ENCODE results near the gene SNX32. TPM values are rescaled to one million over a fixed set of nuclear protein-coding genes. Genes with fewer than 3 reads are reported as not detected.

SNX32 gene
- total and polyA plus RNA-seq, 5 experiments from 2014 or later: 0.39 to 2.2 (median 1.5) TPM

DNA sequence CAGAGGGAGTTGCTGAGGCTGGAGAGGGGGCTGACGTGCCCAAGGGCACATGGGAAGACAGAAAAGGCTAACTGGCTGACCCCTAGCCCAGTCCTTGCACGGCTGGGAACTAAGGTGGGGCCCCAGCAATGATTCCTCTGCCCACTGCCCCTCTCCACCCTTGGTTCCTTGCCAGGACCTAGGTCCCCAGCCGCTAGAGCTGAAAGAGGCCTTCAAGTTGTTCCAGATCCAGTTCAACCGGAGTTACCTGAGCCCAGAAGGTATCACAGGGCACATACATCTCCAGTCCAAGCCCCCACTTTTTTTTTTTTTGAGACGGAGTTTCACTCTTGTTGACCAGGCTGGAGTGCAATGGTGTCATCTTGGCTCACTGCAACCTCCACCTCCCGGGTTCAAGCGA lies 46.3 kb downstream of the SNX32 start:
- no peak for ATAC-seq
- Mint-ChIP-seq H3K4me3 (peak overlapping the region; percentile 80 to 89 (median 84)), H3K36me3 (peaks cover 0 to 20% (median 2%) of the 10 kb centered on the region in 3 donors), H3K4me1 (peaks cover 21 to 79% (median 61%) of the 10 kb centered on the region in 4 donors), H3K27me3 (no peaks in the 10 kb centered on the region), H3K9me3 (no peaks in the 10 kb centered on the region), H3K27ac (peak overlapping the region; percentile 87 to 95 (median 92))
- DNase-seq: no peak
- POLR2A ChIA-PET: interaction anchor here (0.6 to 16.8 kb wide), 6 partner anchors 10 to 168 kb away, joined by 4 to 405 read pairs (median 18); partner anchors contain the start of genes CCDC85B, CFL1, FIBP and KAT5

DNA sequence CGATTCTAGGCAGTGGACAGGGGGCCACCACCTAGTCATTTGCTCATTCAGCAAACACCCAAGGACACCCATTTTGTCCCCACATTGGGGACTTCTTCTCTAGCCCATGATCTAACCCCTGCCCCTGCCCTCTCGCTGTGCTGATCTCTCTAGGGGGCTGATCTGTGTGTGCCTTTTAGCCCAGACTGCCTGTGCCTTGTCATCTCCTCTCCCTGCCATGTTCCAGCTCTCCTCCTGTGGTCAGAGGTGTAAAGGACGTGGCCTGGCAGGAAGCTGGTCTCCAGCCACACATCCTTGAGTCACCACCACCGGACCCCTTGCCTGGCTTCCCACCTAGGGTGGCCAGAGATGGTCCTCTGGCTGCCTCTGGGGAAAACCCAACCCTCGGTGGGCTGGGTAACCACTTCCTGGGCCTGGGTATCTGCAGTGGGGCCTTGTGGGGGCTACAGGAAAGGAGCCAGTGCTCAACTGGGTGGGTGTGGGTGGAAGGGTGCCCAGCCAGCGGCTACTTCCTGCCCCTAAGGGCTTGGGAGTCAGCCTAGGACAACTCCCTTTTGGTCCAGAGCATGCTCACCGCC lies 47.2 kb downstream of the SNX32 start:
- Mint-ChIP-seq H3K9me3 (no peaks in the 10 kb centered on the region), H3K27me3 (no peaks in the 10 kb centered on the region), H3K27ac (peak overlapping the region; percentile 86 to 95 (median 92)), H3K4me3 (peak overlapping the region; percentile 80 to 89 (median 84)), H3K36me3 (peaks cover 0 to 27% (median 2%) of the 10 kb centered on the region in 3 donors), H3K4me1 (peaks cover 22 to 86% (median 65%) of the 10 kb centered on the region in 4 donors)
- POLR2A ChIA-PET: interaction anchor here (0.7 to 16.8 kb wide), 6 partner anchors 9 to 169 kb away, joined by 3 to 405 read pairs (median 18); partner anchors contain the start of genes CCDC85B, CFL1, FIBP and KAT5
- DNase-seq (no peak), ATAC-seq (no peak)

DNA sequence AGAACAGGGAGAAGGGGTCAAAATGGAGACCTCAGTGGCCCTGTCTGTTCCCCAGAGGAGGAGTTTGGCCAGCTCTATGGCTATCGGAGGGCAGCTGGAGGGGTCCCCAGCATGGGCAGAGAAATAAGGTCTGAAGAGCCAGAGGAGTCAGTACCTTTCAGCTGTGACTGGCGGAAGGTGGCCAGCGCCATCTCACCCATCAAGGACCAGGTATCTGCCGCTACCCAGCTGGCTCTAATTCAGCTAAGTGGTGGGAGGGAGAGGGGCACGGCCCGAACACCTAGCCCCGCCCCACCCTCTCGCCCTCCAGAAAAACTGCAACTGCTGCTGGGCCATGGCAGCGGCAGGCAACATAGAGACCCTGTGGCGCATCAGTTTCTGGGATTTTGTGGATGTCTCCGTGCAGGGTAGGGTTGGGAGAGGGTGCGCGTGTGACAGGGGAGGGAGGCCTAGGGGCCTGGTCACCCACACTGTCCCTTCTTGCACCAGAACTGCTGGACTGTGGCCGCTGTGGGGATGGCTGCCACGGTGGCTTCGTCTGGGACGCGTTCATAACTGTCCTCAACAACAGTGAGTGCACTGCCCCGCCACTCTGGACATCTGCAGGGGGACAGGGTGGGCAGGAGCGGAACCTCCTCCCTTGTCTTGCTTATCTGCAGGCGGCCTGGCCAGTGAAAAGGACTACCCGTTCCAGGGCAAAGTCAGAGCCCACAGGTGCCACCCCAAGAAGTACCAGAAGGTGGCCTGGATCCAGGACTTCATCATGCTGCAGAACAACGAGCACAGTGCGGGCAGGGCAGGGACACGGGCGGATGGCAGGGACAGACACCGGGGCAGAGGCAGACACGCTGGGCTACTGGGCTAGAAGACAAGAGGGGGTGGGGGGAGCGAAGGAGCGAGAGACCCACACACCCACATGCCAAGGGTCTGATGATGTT lies 48.6 kb downstream of the SNX32 start:
- ATAC-seq (no peak), DNase-seq (no peak)
- no peaks in the 10 kb centered on the region for H3K9me3 Mint-ChIP-seq
- no peaks in the 10 kb centered on the region for H3K27me3 Mint-ChIP-seq
- peak overlapping the region in 4 of 10 donors; percentile 18 to 32 (median 22) for H3K4me3 Mint-ChIP-seq
- POLR2A ChIA-PET: interaction anchor here (0.8 to 16.8 kb wide), 4 partner anchors 7 to 21 kb away, joined by 4 to 405 read pairs (median 119); partner anchors contain the start of genes CCDC85B, CFL1, FIBP and MUS81
- H3K27ac Mint-ChIP-seq: peak overlapping the region in 8 of 10 donors; percentile 28 to 95 (median 86)
- peaks cover 21 to 83% (median 72%) of the 10 kb centered on the region in 4 donors for H3K4me1 Mint-ChIP-seq
- H3K36me3 Mint-ChIP-seq: peaks cover 0 to 33% (median 2%) of the 10 kb centered on the region in 3 donors

DNA sequence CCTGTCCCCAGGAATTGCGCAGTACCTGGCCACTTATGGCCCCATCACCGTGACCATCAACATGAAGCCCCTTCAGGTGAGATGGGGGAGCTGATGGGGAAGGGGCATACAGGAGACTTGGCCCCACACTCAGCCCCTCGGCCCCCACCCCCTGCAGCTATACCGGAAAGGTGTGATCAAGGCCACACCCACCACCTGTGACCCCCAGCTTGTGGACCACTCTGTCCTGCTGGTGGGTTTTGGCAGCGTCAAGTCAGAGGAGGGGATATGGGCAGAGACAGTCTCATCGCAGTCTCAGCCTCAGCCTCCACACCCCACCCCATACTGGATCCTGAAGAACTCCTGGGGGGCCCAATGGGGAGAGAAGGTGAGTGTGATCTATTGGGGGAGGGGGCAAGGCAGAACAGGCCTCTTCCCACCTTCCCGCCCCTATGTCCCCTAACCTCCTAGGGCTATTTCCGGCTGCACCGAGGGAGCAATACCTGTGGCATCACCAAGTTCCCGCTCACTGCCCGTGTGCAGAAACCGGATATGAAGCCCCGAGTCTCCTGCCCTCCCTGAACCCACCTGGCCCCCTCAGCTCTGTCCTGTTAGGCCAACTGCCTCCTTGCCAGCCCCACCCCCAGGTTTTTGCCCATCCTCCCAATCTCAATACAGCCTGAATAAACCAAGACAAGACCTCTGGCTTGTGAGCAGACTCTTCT lies 49.4 kb downstream of the SNX32 start:
- Mint-ChIP-seq H3K27me3 (no peaks in the 10 kb centered on the region), H3K4me1 (peaks cover 21 to 83% (median 72%) of the 10 kb centered on the region in 4 donors), H3K27ac (peak overlapping the region in 5 of 10 donors; percentile 18 to 85 (median 48)), H3K36me3 (peaks cover 0 to 33% (median 2%) of the 10 kb centered on the region in 3 donors), H3K9me3 (no peaks in the 10 kb centered on the region), H3K4me3 (no peak overlapping the region)
- ATAC-seq (no peak), DNase-seq (no peak)
- POLR2A ChIA-PET: interaction anchor here (0.8 to 16.8 kb wide), 5 partner anchors 9 to 106 kb away, joined by 3 to 405 read pairs (median 4); partner anchors contain the start of genes CFL1 and MUS81

DNA sequence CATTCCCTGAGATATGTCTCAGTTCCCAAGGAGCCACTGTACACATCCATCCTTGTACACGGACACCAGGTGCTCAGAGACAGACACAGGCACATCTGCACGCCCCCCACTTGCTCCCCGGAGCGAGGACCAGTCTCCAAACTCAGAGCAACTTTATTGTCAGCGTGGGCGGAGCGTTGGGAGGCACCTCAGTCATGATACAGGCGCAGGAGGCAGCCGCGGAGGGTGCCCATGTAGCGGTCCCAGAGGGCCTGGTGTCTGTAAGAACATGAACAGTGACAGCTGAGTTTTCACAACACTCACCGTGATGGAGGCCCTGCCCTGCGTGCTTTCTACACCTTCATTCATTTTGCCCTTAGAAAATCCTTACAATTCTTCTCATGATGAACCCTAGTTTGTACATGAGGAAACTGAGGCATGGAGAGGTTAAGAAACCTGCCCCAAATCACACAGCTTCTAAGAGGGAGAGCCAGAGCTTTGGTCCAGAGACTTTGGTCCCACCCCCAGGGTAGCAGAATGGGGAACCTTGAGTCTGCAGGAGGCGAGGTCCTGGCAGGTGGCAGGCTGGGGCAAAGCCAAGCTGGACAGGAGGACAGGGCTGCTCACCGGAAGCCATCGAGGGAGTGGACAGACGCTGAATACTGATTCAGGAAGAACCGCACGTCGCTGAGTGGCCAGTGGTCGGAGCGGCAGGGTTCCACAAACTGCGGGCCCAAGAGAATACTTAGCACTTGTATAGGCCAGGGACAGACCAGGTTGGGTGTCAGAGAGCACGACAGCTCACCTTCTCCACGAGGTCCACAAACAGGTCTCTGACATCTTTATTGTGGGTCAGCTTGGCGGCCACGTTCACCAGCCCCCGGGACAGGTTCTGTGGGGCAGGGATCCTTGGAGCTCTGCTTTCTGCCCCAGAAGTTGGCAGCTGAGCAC lies 50.3 kb downstream of the SNX32 start:
- ATAC-seq (no peak), DNase-seq (no peak)
- H3K4me3 Mint-ChIP-seq: peak overlapping the region in 5 of 10 donors; percentile 16 to 79 (median 23)
- H3K27me3 Mint-ChIP-seq: no peaks in the 10 kb centered on the region
- H3K36me3 Mint-ChIP-seq: peaks cover 0 to 33% (median 2%) of the 10 kb centered on the region in 3 donors
- H3K27ac Mint-ChIP-seq: peak overlapping the region; percentile 60 to 90 (median 83)
- POLR2A ChIA-PET: interaction anchor here (0.6 to 16.8 kb wide), 19 partner anchors 9 to 231 kb away, joined by 3 to 405 read pairs (median 5); partner anchors contain the start of genes AP5B1, BANF1, CFL1 and CTSW
- no peaks in the 10 kb centered on the region for H3K9me3 Mint-ChIP-seq
- H3K4me1 Mint-ChIP-seq: peaks cover 25 to 84% (median 70%) of the 10 kb centered on the region in 4 donors

DNA sequence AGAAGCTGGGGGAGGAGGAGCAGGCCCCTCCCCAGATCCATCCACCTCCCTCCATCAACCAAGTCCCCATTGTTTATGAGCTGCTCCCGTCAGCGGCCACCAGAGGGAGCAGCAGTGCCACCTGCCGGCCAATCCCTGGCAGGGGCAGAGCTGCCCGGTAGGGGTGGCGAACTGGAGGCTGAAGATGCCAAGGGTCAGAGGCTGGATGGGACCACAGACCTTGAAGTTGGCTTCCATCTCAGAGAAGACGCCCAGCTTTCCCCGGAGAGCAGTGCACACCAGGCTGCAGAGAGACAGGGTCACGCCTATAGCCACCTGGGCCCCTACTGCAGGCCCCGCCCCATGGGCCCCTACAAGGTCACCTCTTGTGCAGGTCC lies 50.9 kb downstream of the SNX32 start:
- DNase-seq (peak; percentile 69 to 86 (median 81)), ATAC-seq (peak; percentile 48 to 52)
- Mint-ChIP-seq H3K27ac (peak overlapping the region; percentile 51 to 90 (median 77)), H3K36me3 (peaks cover 0 to 33% (median 2%) of the 10 kb centered on the region in 3 donors), H3K4me3 (peak overlapping the region in 6 of 10 donors; percentile 16 to 79 (median 32)), H3K27me3 (no peaks in the 10 kb centered on the region), H3K9me3 (no peaks in the 10 kb centered on the region), H3K4me1 (peaks cover 29 to 84% (median 70%) of the 10 kb centered on the region in 4 donors)
- POLR2A ChIA-PET: interaction anchor here (0.6 to 16.8 kb wide), 19 partner anchors 9 to 428 kb away, joined by 3 to 405 read pairs (median 5); partner anchors contain the start of genes AP5B1, BANF1, CFL1 and CTSW

DNA sequence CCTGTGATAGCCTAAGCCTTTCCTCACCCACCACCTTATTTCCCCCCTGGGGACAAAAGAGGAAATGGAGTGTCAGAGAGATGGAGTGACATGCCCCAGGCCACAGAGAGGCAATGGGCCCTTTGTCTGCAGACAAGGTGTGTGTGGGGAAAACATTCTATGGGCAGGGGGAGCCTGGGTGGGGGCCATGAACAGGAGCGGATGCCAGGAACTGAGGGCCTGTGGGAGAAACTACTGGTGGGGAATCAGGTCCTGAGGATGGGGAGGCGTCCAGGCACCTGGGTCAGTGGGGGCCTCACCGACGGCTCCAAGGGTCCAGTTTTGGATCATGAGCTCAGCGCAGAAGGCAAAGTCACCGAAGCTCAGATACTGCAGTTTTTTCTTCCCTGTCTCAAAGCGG lies 51.5 kb downstream of the SNX32 start:
- no peaks in the 10 kb centered on the region for H3K9me3 Mint-ChIP-seq
- ATAC-seq: no peak
- H3K4me3 Mint-ChIP-seq: peak overlapping the region in 1 of 10 donors; percentile 45
- POLR2A ChIA-PET: interaction anchor here (0.6 to 16.8 kb wide), 16 partner anchors 10 to 1720 kb away, joined by 3 to 405 read pairs (median 6); partner anchors contain the start of genes AP5B1, CFL1, CTSW and EFEMP2
- no peaks in the 10 kb centered on the region for H3K27me3 Mint-ChIP-seq
- peaks cover 34 to 84% (median 71%) of the 10 kb centered on the region in 4 donors for H3K4me1 Mint-ChIP-seq
- peak overlapping the region in 6 of 10 donors; percentile 50 to 90 (median 66) for H3K27ac Mint-ChIP-seq
- no peak for DNase-seq
- peaks cover 0 to 33% (median 2%) of the 10 kb centered on the region in 3 donors for H3K36me3 Mint-ChIP-seq

DNA sequence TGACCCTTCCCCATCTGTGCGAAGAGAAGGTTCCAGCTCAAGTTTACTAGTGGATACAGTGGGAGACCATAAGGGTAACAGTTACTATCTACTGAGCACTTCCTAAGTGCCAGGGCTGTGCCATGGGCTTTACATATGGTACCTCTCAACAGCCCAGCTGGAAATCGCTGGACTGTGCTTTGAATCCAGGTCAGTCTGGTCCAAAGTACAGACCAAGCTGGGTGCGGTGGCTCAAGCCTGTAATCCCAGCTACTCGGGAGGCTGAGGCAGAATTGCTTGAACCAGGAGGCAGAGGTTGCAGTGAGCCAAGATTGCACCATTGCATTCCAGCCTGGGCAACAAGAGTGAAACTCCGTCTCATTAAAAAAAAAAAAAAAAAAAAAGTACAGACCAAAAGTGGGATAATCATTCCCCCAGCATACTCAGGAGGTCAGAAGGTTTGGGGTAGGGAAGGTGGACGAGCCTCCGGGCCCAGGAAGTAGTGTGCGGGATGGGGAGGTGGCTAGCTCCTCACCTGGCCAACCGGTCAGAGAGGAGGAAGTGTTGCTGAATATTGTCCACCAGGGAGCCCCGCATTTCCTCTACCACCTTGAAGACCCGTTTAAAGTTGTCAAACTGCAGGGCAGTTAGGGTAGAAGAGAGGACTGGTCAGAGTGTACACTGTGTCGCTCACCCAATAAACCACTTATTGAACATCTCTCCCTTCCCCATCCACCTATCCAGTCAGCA lies 52.2 kb downstream of the SNX32 start:
- no peak for ATAC-seq

DNA sequence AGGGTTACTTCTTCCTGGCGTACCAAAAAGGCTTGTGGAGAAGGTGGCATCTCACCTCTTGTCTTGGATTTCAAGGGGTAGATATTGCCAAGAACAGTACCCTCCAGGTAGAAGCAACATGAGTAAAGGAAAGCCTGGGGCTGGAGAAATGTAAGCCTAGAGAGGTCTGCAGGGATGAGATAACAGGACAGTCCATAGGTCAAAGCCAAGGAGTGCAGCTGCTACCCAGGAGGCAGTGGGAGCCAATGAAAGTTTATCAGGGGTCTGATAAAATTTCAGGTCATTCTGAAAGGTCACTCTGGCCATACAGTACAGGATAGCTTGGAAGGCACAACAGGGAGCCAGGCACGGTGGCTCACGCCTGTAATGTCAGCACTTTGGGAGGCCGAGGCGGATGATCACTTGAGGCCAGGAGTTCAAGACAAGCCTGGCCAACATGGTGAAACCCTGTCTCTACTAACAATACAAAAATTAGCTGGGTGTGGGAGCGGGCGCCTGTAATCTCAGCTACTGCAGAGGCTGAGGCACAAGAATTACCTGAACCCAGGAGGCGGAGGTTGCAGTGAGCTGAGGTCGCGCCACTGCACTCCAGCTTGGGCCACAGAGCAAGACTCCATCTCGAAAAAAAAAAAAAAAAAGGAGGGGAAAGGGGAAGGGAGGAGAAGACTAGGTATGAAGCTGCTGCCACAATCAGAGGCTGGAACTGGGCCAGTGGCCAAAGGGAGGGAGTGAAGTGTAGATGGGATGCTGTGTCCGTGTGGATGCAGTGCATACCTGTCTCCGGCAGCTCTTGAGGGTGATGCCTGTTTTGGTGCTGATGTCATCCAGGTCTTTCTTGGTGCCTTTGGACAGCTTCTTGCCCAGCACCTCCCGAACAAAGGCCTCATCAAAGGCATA lies 53.3 kb downstream of the SNX32 start:
- no peaks in the 10 kb centered on the region for H3K9me3 Mint-ChIP-seq
- H3K4me1 Mint-ChIP-seq: peaks cover 30 to 72% (median 63%) of the 10 kb centered on the region in 4 donors
- H3K36me3 Mint-ChIP-seq: peaks cover 0 to 30% (median 2%) of the 10 kb centered on the region in 3 donors
- peak overlapping the region; percentile 87 to 96 (median 90) for H3K4me3 Mint-ChIP-seq
- POLR2A ChIA-PET: interaction anchor here (0.6 to 16.8 kb wide), 15 partner anchors 12 to 1015 kb away, joined by 3 to 405 read pairs (median 5); partner anchors contain the start of genes C11orf68, CFL1, CTSW and DRAP1
- ATAC-seq (no peak), DNase-seq (no peak)
- H3K27ac Mint-ChIP-seq: peak overlapping the region; percentile 94 to 100 (median 99)
- H3K27me3 Mint-ChIP-seq: no peaks in the 10 kb centered on the region

More for the DNA sequence above, 52.2 kb downstream of the SNX32 start:
- POLR2A ChIA-PET: interaction anchor here (0.6 to 16.8 kb wide), 14 partner anchors 11 to 1720 kb away, joined by 3 to 405 read pairs (median 8); partner anchors contain the start of genes C11orf68, CFL1, CTSW and DRAP1
- DNase-seq: no peak
- Mint-ChIP-seq H3K27me3 (no peaks in the 10 kb centered on the region), H3K27ac (peak overlapping the region in 5 of 10 donors; percentile 59 to 100 (median 94)), H3K4me3 (peak overlapping the region in 7 of 10 donors; percentile 29 to 96 (median 89)), H3K36me3 (peaks cover 0 to 33% (median 2%) of the 10 kb centered on the region in 3 donors), H3K9me3 (no peaks in the 10 kb centered on the region), H3K4me1 (peaks cover 29 to 78% (median 66%) of the 10 kb centered on the region in 4 donors)
